DMS53 treated with DMSO at 0.1 percent for 48 hours (cell line): ENCODE data around the gene MTG2.

Experiments
- DNase-seq: peaks from one replicate; lab custom pipeline; 2025; ENCODE audit not compliant: unreplicated experiment; lab: John Stamatoyannopoulos, UW

The MTG2 gene

DNA sequence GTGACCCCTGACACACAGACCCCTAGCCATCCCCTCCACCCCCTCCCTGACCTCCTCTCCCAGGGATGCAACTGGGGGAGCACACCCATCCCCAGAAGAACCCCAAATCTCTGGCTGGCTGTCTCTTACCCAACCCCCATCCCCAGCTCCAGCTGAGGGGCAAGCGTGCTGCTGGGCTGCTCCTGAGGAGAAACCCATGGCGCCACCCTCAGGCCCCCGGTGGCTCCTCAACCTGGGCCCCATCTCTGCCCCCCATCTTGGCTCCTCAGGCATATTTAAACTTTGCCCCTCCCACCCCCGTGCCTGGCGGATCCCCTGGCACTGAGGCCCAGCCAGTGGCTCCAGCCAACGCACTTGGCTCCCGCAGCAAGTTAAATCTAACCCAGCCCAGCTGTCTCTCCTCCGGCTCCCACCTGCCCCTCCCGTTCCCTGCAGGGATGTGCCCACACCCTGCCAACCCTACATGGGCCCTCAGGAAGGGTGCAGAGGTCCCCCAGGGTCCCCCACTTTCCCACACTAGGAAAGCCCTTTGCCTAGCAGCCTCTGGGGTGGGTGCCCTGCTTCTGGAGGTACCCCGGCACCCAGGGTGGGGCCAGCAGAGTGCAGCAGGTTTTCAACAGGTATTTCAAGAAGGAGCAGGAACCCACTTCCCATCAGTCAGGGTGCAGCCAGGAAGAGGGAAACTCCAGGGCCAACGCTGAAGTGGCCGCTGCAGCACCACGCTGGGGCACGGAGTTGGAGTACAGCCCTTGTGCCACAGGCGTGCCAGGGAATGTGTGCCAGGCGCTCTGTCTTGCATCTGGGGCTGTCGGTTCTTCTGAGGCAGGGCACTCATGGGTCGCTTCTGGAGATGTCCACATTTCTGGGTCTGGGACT is 50.2 kb downstream of the MTG2 start:
- no peak for DNase-seq

DNA sequence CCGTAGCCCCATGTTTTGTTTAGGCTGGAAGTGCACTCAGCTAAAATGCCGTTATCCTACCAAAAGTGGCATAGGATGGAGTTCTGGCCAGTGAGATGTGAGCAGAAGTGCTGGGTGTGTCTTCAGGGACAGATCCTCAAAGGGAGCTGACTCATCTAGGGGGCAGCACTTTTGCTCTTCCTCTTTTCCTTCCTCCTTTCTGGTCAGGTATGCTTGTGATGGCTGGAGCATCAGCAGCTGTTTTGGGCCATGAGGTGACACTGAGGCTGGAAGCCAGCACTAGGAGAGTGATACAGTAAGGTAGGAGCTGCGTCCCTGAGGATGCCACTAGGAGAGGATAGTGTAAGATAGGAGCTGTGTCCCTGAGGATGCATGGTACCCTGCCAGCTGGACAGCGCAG is 50.9 kb downstream of the MTG2 start:
- DNase-seq = no peak

DNA sequence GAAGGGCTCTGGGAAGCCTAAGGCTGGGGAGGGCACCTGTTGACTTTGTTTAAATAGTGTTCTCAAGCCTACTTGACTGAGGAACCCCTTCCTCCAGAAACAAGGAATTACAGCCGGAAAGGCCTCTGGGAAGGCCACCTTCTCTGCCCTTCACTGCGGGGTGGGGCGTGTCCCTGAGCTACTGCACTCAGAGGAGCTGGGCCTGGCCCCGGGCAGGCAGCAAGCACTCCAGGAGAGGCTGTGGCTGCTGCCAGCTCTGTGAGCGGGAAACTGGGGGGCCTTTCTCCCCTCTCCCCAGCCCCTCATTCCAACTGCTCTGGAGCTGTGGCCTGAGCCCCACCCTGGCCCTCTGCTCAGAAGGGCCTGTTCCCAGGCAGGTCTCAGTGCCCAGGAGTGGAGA is 51.5 kb downstream of the MTG2 start:
- DNase-seq = no peak

DNA sequence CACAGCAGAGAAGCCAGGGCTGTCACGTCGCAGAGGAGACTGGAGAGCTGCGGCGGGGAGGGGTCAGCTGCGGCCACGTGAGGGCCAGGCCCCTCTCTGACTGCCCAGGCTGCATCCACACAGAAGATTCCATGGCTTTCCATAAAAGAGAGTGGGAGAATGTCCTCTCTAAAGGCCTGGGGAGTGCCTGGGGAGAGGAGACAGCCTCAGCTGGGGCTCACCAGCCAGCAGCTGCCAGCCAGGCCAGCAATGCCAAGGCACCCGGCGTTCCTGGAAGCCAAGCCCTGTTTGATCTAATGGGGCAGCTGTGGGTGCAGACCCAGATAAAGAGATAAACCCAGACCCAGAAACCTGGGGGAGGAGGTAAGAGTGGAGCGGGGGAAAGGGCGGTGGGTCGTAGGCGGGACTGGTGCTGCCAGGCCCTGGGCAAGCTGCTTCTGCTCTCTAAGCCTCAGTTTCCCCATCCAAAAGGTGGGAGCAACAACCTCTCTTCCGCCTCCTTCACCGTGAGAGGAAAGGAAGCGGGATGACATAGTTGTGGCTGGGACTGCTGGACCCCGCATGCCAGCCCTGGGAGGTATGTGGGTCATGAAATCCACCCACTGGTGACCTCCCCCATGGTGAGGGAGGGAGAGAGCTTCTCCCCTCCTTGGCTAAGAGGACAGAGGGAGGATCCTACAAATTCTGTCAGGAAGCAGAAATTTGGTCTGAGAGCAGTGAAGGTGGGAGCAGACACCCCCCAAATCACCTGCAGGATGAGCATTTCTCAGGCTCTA is 52.4 kb downstream of the MTG2 start:
- no peak for DNase-seq

DNA sequence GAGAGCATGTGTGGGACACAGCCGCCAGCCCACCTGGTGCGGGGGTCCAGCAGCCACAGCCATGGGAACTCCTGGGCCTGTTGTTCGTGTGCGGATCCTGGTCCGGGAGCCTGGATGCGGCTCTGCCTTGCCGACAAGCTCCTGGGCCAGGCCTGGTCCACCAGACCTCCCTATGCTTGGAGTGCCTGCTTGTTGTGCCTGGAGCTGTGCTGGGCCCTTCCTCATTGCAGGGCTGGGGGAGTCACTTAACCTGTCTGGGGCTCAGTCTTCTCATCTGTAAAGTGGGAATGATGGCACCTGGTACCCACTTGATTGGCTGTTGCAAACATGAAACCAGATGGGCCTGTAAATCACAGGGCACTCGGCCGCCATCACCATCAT is 52.9 kb downstream of the MTG2 start:
- no peak for DNase-seq

DNA sequence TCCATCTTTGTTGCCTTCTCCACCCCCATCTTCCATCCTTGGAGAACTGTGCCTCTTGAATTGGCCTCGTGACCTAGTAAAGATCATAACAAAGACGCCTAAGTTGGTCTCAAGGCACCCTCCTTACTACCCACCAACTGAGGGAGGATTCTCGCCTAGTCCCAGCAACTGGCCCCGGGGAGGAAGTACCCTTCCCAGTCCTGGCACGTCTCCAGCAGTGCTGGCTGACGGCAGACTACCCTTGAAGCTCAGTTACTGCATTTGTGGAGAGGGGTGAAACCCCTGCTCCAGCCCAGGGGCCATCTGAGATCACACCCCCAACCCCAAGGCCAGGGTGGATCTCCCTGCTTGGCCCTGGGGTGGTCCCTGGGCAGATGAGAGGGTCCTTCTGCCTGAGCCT is 53.4 kb downstream of the MTG2 start:
- no peak for DNase-seq

DNA sequence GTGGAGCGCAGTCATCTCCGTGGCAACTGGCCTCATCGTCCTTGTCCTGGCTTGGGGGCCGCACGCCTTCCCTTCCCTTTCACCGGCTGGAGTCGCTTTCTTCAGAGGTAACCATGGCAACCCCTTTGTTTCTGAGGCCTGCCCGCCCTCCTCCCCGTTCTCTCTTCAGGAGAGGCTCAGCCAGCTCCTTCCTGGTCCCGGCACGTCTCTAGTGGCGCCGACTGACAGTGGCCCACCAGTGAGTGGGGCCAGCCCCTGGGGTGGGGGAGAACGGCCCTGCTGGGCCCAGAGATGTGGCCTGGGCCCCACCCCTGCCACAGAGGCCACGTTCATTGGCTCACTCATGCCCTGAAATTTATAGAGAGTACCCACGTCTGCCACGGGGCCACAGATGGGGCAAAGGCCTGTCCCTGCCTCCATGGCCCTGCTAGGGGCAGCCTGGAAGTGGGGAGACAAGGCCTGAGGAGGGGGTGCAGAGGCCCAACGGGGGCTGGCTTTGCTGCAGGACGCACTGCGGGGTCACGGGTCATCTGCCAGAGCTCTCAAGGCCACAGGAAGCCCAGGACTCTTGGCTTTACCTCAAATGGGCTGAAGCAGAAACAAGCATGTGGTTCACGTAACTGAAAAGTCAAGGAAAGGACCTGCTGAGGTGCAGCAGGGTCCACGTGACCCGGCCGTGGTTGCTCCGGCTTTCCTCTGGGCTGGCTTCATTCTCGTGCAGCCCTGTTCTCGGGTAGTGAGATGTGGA is 54.1 kb downstream of the MTG2 start:
- no peak for DNase-seq

DNA sequence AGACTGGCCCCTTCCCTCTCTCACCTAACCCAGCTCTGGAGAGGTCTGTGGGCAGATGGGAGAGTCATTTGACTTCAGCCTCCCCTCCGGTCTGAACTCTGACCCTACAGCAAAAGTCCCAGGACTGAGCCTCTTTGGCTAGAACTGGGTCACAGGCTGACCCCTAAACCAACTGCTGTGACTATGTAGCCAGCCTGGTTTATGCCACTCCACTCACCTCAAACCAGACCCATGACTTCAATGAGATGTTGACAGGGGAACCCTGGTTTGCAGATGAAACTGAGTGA is 54.6 kb downstream of the MTG2 start:
- no peak for DNase-seq

DNA sequence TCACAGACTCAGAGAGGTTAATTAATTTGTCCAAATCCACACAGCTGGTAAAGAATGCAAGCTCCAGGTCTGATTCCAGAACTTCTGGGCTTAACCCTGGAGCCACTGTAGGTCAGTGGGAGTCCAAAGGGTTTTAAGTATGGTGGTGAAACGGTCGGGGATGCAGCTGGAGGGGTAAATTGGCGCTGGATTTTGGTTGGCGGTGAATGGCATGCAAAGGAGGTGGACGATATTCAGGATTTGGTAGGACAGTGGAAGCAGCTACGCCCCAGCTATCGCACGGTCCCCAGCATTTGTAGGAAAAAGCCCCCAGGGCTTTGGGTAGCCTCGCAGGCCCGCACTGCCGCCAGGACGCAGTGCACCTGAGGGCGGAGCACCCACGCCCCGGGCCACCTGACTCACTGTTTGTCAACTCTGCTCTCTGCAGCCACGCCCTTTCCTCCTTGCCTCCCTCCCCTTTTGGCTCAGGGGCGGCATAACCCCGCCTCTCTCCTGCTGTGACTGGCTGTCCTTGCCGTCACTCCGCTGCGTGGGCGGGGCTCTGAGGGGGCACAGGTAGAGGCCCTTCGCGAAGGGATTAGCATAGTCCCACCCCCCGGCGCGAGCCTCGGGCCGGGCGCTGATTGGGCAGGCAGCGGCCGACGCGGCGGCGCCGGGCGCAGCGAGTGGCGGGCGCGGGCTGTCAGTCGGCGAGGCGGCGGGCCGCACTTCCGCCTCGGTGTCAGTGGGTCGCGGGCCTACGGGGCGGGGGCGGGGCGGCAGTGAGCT is 55.2 kb downstream of the MTG2 start, which contains the start of gene OSBPL2:
OSBPL2 (plus strand) TSS at position 721 of the 768 bp plus-strand sequence. CDS start 17,664 bp downstream, outside the sequence.
- DNase-seq = peak; percentile 95

DNA sequence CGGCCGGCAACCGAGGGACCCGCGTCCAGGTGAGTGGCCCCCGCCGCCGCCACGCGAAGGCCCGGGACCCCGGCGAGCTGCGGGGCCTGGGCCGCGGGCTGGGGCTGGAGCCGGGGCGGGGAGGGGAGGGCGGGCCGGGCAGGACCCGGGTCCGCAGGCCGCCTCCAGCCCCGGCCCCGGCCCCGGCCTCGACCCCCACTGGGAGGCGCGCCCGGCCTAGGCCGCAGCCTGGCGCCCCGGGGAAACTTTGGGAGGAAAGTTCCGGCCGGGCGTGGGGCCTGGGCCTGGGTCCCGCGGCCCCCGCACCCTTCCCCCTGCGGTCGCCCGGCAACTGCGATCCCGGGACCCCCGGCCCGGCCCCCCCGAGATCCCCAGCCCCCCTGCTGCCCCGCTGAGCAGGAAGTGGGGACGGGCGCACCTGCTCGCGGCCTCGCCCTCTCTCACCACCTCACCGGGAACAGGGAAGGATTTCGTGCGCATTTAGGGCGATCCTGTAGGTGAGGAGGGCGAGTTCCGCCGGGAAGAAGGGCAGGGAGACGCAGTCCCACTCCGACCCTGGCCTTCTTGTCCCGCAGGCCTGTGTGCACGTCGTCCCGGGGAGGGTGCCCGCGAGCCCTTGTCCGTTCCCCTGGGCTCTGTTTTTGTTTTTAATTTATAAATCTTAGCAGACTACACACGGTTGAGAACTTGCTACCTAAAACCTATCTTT is 55.9 kb downstream of the MTG2 start:
- DNase-seq = peak; percentile 11

DNA sequence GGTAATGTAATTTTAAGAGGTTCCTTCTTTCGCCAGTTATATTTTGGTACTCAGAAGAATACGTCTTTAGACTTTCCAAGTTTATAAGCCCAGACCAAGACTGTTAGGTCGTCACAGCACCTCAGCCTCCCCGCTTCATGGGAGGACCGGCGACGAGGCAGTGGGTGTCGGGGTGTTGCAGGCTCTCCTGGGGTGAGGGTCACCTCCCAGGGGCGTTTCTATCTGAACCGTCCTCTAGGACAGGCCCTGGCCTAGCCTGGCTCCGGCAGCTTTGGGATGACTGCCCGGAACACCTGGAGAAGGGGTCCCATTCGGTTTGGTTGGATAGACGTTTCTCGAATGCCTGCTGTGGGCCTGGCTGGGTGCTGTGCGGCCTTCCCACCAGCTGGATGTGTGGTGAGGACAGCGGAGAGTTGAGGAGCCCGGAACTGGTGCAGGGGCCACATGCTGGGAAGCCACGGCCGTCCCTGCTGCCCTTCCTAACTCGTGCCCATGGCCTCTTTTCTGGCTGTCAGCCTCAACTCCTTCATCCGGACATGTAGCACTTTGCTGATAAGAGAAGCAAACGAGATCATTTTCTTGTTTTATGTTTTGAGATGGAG is 56.6 kb downstream of the MTG2 start:
- DNase-seq = no peak

DNA sequence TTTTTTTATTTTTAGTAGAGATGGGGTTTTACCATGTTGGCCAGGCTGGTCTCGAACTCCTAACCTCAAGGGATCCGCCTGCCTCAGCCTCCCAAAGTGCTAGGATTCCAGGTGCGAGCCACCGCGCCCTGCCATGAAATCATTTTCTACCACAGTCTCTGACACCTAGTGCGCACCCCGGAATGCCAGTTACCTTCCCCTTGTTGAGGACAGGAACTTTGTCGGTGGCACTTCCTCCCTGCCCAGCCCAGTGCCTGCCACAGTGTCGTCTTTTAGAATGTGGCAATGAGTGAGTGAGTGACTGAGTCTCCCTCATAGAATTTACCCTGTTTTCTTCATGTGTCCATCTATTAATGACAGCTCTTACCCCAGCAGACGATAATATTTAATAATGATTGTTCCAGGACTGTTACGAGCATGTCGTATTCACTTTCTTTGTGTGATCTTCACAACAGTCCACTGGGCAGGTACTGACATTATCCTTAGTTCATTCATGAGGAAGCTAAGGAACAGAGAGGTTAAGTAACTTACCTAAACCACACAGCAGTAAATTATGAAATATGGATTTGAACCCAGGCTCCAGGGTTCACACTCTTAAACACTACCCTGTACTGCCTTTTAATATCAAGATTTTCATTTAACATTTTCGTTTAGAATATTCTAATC is 57.3 kb downstream of the MTG2 start:
- no peak for DNase-seq

DNA sequence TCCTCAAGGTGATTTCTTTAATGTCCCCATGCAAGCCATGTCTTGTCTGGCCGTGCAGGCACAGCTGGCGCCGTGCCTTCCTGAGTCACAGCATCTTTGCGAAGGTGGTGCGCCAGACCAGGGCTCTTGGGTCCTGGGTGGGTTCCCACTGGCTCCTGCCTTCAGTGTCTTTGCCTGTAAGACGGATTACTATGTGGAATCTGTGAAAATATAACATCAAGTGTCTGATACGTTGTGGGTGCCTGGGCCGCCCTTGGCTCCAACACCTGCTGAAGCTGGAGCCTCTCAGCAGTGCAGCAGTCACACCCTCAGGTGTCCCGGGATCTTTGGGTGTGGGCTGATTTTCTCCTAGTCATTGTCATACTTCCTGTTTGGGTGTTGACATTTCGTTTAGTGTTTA is 58.7 kb downstream of the MTG2 start:
- no peak for DNase-seq

DNA sequence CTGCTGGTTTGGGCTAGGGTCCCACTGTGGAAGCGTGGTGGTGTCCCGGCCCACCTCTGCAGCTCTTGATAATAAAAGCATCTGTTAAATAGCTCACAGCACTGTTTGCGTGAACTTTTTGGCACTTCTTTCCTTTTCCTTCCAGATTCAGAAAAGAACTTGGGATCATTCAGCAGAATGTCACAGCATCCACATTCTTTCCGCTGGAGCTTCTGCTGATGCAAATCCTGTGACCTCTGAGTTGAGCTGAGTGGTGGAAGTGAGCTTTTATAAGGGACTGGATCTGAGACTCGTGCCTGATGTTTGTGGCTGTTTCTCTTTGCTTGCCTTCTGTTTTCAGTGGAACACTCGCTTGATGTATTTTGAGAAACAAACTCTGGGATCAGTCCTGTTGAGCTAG is 59.3 kb downstream of the MTG2 start:
- no peak for DNase-seq

DNA sequence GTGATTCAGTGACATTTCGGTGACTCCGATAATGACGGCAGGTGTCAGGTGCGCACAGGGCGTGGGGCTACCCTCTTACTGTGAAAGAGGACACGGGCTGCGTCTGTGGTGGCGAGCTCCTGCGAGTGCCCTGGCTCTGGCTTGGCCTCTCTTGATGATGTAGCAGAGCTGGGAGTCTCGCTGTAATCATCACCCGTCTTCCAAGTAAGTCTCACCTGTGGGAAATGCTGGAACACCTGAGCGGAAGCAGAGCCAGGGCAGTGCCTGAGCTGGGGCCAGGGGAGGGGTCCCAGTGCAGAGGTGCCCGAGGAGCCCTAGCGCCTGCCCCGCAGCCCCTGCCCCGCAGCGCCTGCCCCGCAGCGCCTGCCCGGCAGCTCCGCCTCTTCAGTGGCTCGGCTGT is 60.3 kb downstream of the MTG2 start:
- no peak for DNase-seq

DNA sequence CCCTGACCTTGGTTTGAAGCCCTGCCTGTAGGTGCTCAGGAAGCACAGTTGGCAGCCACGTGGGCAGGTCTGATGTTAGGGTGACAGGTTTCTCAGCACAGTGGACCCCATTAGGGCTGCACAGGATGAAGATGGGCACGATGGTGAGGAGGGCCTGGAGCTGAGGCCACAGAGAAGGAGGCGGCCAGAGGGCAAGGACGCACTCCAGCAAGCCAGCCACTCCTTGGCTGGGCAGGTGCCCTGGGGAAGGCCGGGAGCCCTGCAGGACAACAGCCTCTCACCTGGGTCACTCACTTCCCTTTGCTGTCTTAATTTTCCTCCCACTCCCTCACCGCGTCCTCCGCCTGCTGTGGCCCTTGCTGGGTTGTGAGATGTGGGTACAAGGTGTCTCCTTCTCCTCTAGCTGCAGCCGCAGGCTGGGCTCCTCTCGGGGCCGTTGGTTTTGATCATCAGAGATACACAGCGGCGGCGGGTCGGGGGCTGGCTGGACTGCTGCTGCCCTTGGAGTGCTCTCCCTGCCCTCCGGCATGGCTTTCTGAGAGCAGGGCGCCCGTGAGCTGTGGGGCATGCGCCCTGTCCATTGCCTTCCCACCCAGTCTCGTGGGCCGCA is 61.2 kb downstream of the MTG2 start:
- no peak for DNase-seq

DNA sequence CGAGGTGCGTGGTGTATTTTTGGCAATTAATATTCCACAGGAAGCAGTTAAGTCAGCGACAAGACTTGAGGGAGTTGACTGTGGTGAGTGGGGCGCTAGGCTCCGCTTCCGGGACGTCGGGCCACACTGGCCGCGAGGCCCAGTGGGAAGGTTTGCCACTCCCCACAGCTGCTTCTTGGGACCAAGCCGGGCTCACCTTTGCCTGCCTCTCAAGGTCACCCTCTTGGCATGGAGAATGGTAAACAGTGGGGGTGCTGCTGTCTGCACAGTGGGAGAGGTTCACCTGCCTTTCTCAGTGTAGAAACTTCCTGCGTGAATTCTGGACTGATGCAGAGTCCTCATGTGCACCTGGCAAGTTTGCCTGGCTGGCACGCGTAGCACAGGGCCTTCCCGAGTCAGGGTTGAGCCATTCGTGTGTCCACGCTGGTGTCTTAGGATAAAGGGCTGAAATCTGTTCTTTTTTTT is 61.8 kb downstream of the MTG2 start:
- DNase-seq = no peak

DNA sequence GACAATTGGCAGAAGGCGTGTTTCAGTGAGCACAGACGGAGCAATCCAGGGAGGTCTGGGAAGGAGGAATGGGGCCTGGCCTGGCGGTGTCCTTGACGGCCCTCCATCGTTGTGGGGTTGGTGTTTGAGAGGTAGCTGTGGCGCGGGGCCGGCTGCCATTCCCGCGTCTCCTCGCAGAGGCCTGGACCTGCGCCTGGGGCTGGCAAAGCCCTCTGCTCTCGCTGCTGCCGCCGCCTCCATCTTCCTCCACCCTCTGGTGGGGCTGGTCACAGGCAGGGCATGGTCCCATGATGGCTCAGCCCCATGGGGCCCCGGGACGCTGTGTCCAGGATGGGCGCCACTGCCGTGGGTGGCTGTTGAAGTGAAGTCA is 63.1 kb downstream of the MTG2 start:
- no peak for DNase-seq

DNA sequence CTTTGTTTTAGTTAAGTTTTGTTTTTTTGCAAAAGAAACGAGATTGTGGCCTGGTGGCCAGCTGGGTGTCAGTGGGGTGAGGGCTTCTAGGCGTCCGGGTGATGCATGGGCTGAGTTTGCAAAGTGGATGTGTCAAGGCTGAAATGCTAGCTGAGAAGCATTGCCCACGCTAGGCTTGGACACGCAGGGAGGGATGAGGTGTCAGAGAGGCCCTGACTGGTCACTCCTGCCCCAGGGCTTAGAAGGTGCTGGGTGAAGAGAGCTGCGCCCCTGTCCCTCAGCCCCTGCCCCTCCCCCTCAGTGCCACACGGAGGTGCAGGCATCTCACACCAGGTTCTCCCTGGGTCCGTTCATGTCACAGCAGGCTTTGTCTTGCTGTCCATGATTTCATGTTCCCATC is 63.6 kb downstream of the MTG2 start:
- DNase-seq = no peak
